ENCODE measurements around the gene MAP9.
"Not testable (repeated sequence)": the region's sequence is repeated elsewhere in the genome, so short reads cannot be mapped to it uniquely, and the experiment has no call there.

MAP9 gene

GRCh38 chr4:155376387-155377268 lies at the start of gene MAP9:
Gene MAP9, minus strand, starts transcription at chr4:155376965. Its CDS starts 1,115 bp downstream, at chr4:155375850.
- peak; percentile 77 to 90 for DNase-seq

DNA sequence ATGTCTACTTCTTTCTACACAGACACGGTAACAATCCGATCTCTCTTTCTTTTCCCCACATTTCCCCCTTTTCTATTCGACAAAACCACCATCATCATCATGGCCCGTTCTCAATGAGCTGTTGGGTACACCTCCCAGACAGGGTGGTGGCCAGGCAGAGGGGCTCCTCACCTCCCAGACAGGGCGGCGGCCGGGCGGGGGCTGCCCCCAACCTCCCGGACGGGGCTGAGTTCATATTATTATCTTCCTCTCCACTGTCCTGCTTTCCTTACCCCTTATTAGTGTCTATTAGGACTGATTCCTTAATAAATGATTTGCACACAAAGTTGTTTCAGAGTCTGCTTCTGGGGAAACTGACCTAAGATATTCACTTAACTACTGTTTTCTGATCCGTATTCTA lies 48.0 kb upstream of the MAP9 start:
- DNase-seq, result not testable (repeated sequence)

- DNase-seq, result no peak
Measured at GRCh38 chr4:155423671-155424070, 46.9 kb upstream of the MAP9 start.

DNA sequence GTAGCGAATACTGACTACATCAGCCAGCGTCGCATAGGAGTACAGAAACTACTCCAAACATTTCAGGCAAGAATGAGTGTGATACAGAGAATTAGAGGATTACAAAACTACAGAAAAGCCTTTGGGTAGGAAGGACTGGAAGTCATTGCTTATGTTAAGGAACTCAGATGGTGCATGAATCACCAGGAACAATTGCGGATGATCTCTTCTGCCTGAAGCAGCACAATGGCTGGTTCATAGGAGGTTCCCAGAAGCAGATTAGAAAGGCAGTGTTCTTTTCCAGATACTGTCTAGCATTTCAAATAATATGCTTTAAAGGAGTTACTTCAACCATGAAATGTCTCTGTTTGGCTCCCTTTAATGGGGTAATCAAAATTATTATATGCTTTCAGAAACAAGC lies 42.5 kb upstream of the MAP9 start:
- no peak for DNase-seq

- no peak for DNase-seq
Measured at GRCh38 chr4:155415662-155416061, 38.9 kb upstream of the MAP9 start.

DNA sequence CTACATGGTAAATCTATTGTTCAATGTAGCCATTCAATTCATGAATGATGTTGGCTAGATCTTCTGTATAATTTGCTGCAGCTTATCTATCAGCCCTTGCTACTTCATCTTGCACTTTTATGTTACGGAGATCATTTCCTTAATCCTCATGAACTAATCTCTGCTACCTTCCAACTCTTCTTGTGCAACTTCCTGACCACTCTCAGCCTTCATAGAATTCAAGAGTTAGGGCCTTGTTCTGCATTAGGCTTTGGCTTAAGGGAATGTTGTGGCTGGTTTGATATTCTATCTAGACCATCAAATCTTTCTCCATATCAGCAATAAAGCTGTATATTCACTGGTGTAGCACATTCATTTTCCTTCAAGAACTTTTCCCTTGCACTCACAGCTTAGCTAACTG lies 36.7 kb upstream of the MAP9 start:
- no peak for DNase-seq

DNA sequence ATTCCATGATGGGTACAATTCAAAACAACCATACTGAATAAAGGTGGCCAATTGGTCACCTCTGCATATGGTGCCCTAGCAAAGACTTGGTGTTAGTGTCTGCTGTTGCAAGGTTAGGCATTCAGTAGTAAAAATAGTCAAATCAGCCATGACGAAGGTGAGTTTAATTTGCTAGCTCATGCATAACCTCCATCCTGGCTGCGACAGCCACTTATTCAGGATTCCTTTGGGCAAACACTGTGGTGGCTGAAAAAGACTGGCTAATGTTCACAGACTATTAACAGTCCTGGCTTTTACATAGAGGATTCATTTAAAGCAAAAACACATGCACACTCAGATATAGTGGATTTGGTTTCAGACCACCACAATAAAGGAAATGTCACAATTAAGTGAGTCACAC lies 34.8 kb upstream of the MAP9 start:
- no peak for DNase-seq

GRCh38 chr4:155408796-155409195 lies 32.0 kb upstream of the MAP9 start:
- no peak for DNase-seq

GRCh38 chr4:155407480-155407879 lies 30.7 kb upstream of the MAP9 start:
- DNase-seq, result no peak

DNA sequence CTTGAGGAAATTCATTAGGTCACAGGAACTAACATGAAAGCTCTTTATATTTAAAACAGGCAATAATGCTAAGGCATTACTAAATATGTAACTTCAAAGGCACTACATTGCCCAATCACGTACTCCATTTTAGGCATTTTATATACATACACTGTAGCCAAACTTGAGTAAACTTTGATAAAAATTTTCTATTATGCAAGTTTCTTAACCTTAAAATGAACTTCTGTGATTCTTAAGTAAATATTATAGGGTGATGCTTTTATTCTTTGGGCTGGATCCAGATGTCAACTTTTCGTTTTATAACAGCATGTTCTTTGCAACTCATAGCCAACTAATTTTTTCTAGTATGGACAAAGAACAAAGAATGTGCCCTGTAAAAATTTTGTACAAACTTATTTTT lies 28.3 kb upstream of the MAP9 start:
- no peak for DNase-seq

DNA sequence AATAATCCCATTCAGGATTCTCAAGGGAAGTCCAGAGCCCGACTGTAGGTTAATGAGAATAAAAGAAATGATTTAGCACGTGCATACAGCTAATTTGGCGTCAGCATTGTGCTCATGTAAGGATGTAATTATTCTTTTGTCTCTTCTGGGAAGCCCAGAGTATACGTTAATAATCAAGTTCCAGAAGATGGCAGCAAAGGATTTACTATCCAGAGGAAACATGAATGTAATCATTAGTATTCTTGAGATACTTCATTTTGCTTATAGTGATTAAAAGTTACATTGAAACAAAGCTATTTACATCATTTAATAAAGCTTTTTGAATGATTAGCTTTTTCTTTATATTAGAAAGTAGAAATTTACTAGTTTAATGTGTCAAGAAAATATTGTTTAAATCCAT lies 27.1 kb upstream of the MAP9 start:
- no peak for DNase-seq

- DNase-seq, result no peak
Measured at GRCh38 chr4:155402941-155403340, 26.2 kb upstream of the MAP9 start.

GRCh38 chr4:155400893-155401292 lies 24.1 kb upstream of the MAP9 start:
- DNase-seq, result no peak

GRCh38 chr4:155399974-155400697 lies 23.4 kb upstream of the MAP9 start:
- no peak for DNase-seq

- no peak for DNase-seq
Measured at GRCh38 chr4:155392481-155393184, 15.9 kb upstream of the MAP9 start.

DNA sequence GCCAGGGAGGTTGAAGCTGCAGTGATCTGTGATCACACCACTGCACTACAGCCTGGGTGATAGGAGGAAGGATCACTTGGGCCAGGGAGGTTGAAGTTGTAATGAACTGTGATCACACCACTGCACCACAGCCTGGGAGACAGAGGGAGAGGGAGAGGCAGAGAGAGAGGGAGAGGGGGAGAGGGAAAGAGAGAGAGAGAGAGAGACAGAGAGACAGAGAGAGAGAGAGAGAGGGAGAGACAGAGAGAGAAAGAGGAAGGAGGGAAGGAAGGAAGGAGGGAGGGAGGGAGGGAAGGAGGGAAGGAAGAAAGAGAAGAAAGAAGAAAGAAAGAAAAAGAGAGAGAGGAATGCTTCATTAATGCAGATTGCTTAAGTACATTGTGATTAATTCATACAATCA lies 15.2 kb upstream of the MAP9 start:
- DNase-seq, result no peak

DNA sequence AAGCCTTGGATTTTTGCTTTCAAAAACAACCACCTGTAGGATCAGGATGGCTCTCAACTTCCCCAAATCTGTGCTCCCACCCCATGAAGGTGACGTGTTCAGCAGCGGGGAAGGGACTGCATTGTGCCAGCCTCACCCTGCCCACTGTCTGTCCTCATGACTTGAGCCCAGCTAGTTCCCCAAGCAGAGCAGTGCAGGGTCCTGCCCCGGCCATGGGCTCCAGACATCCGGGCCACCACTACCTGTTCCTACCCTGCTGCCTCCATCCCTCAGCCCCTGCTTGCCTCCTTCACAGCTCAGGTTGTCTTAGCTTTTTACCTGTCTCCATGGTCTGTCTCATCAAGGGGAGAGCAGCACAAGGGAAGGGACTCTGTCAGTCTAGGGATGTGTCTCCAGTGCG lies 11.4 kb upstream of the MAP9 start:
- DNase-seq, result no peak

- no peak for DNase-seq
Measured at GRCh38 chr4:155383541-155383940, 6.8 kb upstream of the MAP9 start.

GRCh38 chr4:155377276-155377675 lies 511 bp upstream of the MAP9 start:
- no peak for DNase-seq

- DNase-seq, result no peak
Measured at GRCh38 chr4:155371432-155372043, 5.2 kb downstream of the MAP9 start.

GRCh38 chr4:155367608-155368007 lies 9.2 kb downstream of the MAP9 start:
- no peak for DNase-seq

DNA sequence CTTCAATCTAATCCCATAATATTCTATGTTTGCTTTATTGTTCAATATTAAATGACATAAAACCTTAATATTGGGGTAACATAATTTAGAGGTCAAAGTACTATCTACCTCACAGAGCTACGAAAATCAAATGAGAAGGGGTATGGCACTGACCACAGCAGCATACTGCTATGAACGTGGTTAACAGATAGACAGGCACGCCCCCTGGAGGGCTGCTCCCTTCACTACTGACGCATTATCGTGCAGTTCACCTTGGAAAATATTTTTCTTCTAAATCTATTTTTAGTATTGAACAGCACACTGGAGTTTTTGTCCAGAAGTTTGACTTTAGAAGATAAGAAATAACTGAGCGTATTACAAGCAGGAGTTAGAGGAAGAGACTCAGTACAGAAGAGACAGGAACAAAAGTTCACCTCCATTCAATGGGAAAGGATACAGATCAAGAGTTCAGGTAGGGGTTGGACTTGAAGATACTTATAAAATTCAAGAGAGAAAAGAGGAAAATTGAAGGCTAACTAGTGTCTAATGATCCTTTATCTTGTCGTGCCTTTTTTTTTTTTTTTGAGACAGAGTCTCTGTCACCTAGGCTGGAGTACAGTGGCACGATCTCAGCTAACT lies 22.7 kb downstream of the MAP9 start:
- peak in 1 of 2 experiments; percentile 20 for DNase-seq

- DNase-seq, result no peak
Measured at GRCh38 chr4:155342142-155342541, 34.6 kb downstream of the MAP9 start.

Data from stimulated activated CD4-positive, alpha-beta T cell treated with anti-CD3 and anti-CD28 coated beads, Interleukin-4, amount 100 ng/mL, for 4 hours (primary cell).